ENCODE results near the gene SNX27. TPM values are rescaled to one million over a fixed set of nuclear protein-coding genes. Genes with fewer than 3 reads are reported as not detected.

SNX27 gene
- total RNA-seq, 4 donors from 2014 or later, result 48.1 to 61.1 (median 53.8) TPM

GRCh38 chr1:151706464-151707415, 94.9 kb downstream of the SNX27 start:
- ATAC-seq, result peak; percentile 19
- TF ChIP-seq EP300 (IDR thresholded peaks at IDR 0.05) (no peak), POLR2AphosphoS5 (IDR thresholded peaks at IDR 0.05) (no peak), POLR2A (IDR thresholded peaks at IDR 0.05) (no peak), CTCF (IDR thresholded peaks at IDR 0.05) (no peak)
- peaks cover 0 to 8% of the 10 kb centered on the region in 2 donors for H3K36me3 ChIP-seq
- H3K9me3 ChIP-seq, result no peaks in the 10 kb centered on the region
- no peaks in the 10 kb centered on the region for H3K4me1 ChIP-seq
- no peak overlapping the region for H3K4me3 ChIP-seq
- 60 to 100% methylated on average over 2 to 6 of the region's 21 CpGs for WGBS, 2 donors (ENCODE audit: low coverage in 1 of 2)
- no peak overlapping the region for H3K27ac ChIP-seq
- no peaks in the 10 kb centered on the region for H3K27me3 ChIP-seq

GRCh38 chr1:151707541-151708065, 95.8 kb downstream of the SNX27 start:
- ATAC-seq, result no peak
- no peaks in the 10 kb centered on the region for H3K27me3 ChIP-seq
- TF ChIP-seq EP300 (IDR thresholded peaks at IDR 0.05) (no peak), CTCF (IDR thresholded peaks at IDR 0.05) (no peak), POLR2AphosphoS5 (IDR thresholded peaks at IDR 0.05) (no peak), POLR2A (IDR thresholded peaks at IDR 0.05) (no peak)

GRCh38 chr1:151708891-151709290, 97.0 kb downstream of the SNX27 start:
- TF ChIP-seq POLR2AphosphoS5 (IDR thresholded peaks at IDR 0.05) (no peak), EP300 (IDR thresholded peaks at IDR 0.05) (no peak), CTCF (IDR thresholded peaks at IDR 0.05) (no peak), POLR2A (IDR thresholded peaks at IDR 0.05) (no peak)
- Histone ChIP-seq H3K36me3 (no peaks in the 10 kb centered on the region), H3K4me3 (no peak overlapping the region), H3K27me3 (no peaks in the 10 kb centered on the region), H3K4me1 (no peaks in the 10 kb centered on the region), H3K27ac (no peak overlapping the region), H3K9me3 (no peaks in the 10 kb centered on the region)
- no peak for ATAC-seq
- WGBS, 2 donors (ENCODE audit: low coverage in 1 of 2), result 58 to 92% methylated on average over 4 to 6 of the region's 15 CpGs

More at GRCh38 chr1:151707541-151708065, 95.8 kb downstream of the SNX27 start:
- H3K4me3 ChIP-seq, result no peak overlapping the region
- H3K27ac ChIP-seq, result no peak overlapping the region
- H3K9me3 ChIP-seq, result no peaks in the 10 kb centered on the region
- H3K36me3 ChIP-seq, result no peaks in the 10 kb centered on the region
- 81% methylated on average over 6 of the region's 15 CpGs; no CpG with 5 or more reads in 1 of the 2 donors for WGBS, 2 donors (ENCODE audit: low coverage in 1 of 2)
- H3K4me1 ChIP-seq, result no peaks in the 10 kb centered on the region

GRCh38 chr1:151710187-151710840, 98.5 kb downstream of the SNX27 start:
- WGBS, 2 donors (ENCODE audit: low coverage in 1 of 2), result 27 to 54% methylated on average over 2 to 4 of the region's 15 CpGs
- ATAC-seq, result no peak
- H3K27ac ChIP-seq, result no peak overlapping the region

More at GRCh38 chr1:151710187-151710840, 98.5 kb downstream of the SNX27 start:
- no peak for TF ChIP-seq EP300 (IDR thresholded peaks at IDR 0.05)
- TF ChIP-seq POLR2A (IDR thresholded peaks at IDR 0.05), result no peak
- no peak for TF ChIP-seq CTCF (IDR thresholded peaks at IDR 0.05)
- no peak for TF ChIP-seq POLR2AphosphoS5 (IDR thresholded peaks at IDR 0.05)
- Histone ChIP-seq H3K36me3 (no peaks in the 10 kb centered on the region), H3K4me3 (no peak overlapping the region), H3K9me3 (no peaks in the 10 kb centered on the region), H3K4me1 (no peaks in the 10 kb centered on the region), H3K27me3 (no peaks in the 10 kb centered on the region)
